RWPE2 (cell line): ENCODE measurements around the gene ASB13.

ENCODE experiments used
- ATAC-seq: fragments of 200-7000 bp; cut with Tn5 transposase; 3 replicates; pipeline ENCODE4 v1.9.1; 2021; ENCODE audit warnings: low read depth
- DNase-seq: peaks from one replicate; pipeline ENCODE4 v3.0.0-alpha.2; 2020; ENCODE audit warnings: low spot score
- H3K27ac ChIP-seq: fragments of 450-650 bp; 2 replicates; pipeline ENCODE4 v1.5.1; 2017; ENCODE audit warnings: mild to moderate bottlenecking; ENCODE audit not compliant: poor library complexity, severe bottlenecking
- H3K27me3 ChIP-seq: fragments of 250-450 bp; sonication (Bioruptor Pico); 2 replicates; pipeline ENCODE4 v1.5.1; 2021; ENCODE audit warnings: mild to moderate bottlenecking, moderate library complexity; ENCODE audit not compliant: insufficient read depth, poor library complexity, severe bottlenecking
- H3K36me3 ChIP-seq: fragments of 250-450 bp; sonication (Bioruptor Pico); 2 replicates; pipeline ENCODE4 v1.5.1; 2020; ENCODE audit warnings: low read depth, mild to moderate bottlenecking, moderate library complexity
- H3K4me1 ChIP-seq: fragments of 250-450 bp; sonication (Bioruptor Pico); 2 replicates; pipeline ENCODE4 v1.5.1; 2021; ENCODE audit warnings: mild to moderate bottlenecking, moderate library complexity; ENCODE audit not compliant: insufficient read depth, poor library complexity, severe bottlenecking
- H3K4me3 ChIP-seq: fragments of 250-450 bp; sonication (Bioruptor Pico); 2 replicates; pipeline ENCODE4 v1.5.1; 2021; ENCODE audit warnings: mild to moderate bottlenecking, moderate library complexity; ENCODE audit not compliant: severe bottlenecking
- H3K9me3 ChIP-seq: fragments of 250-450 bp; sonication (Bioruptor Pico); 2 replicates; pipeline ENCODE4 v1.5.1; 2021; ENCODE audit warnings: mild to moderate bottlenecking, moderate library complexity; ENCODE audit not compliant: severe bottlenecking
- CTCF ChIP-seq: fragments of 450-650 bp; IDR thresholded peaks from one replicate; pipeline ENCODE4 v1.5.1; 2017; ENCODE audit warnings: mild to moderate bottlenecking, moderate library complexity; ENCODE audit not compliant: poor library complexity, severe bottlenecking

The ASB13 gene

GRCh38 chr10:5688587-5688986 lies 22.2 kb upstream of the ASB13 start:
- Histone ChIP-seq H3K4me3 (no peak overlapping the region), H3K27ac (no peak overlapping the region)

GRCh38 chr10:5685764-5686240 lies 19.4 kb upstream of the ASB13 start:
- H3K27me3 ChIP-seq = no peaks in the 10 kb centered on the region
- 0 out of 2 replicates have a peak, but pooled peaks cover 3% of the 10 kb centered on the region for H3K36me3 ChIP-seq
- ATAC-seq (peak; percentile 19; the same call in 2 of the 3 replicates), DNase-seq (no peak)
- no peaks in the 10 kb centered on the region for H3K9me3 ChIP-seq
- H3K4me3 ChIP-seq = peak overlapping the region; percentile 77
- TF ChIP-seq CTCF = peak; percentile 56
- peaks cover 18% of the 10 kb centered on the region for H3K4me1 ChIP-seq
- peak overlapping the region; percentile 59 for H3K27ac ChIP-seq

More at GRCh38 chr10:5688587-5688986, 22.2 kb upstream of the ASB13 start:
- no peak for DNase-seq
- no peaks in the 10 kb centered on the region for H3K9me3 ChIP-seq
- no peak for ATAC-seq
- peaks cover 29% of the 10 kb centered on the region for H3K4me1 ChIP-seq
- H3K36me3 ChIP-seq = 0 out of 2 replicates have a peak, but pooled peaks cover 3% of the 10 kb centered on the region
- no peaks in the 10 kb centered on the region for H3K27me3 ChIP-seq
- TF ChIP-seq CTCF = no peak

GRCh38 chr10:5684971-5685763 lies 18.8 kb upstream of the ASB13 start:
- ATAC-seq (peak; percentile 61), DNase-seq (no peak)
- peaks cover 13% of the 10 kb centered on the region for H3K4me1 ChIP-seq
- peak overlapping the region; percentile 59 for H3K27ac ChIP-seq
- H3K4me3 ChIP-seq = peak overlapping the region; percentile 77
- no peaks in the 10 kb centered on the region for H3K9me3 ChIP-seq
- TF ChIP-seq CTCF = peak; percentile 80
- 0 out of 2 replicates have a peak, but pooled peaks cover 1% of the 10 kb centered on the region for H3K36me3 ChIP-seq
- no peaks in the 10 kb centered on the region for H3K27me3 ChIP-seq

GRCh38 chr10:5684318-5684970 lies 18.0 kb upstream of the ASB13 start, which contains the start of gene TASOR2:
TASOR2 (plus strand) TSS chr10:5684838; CDS start chr10:5720643, 35,805 bp downstream.
- Histone ChIP-seq H3K4me1 (peaks cover 13% of the 10 kb centered on the region), H3K27ac (peak within 1 kb of the TSS; percentile 59), H3K9me3 (no peaks in the 10 kb centered on the region), H3K4me3 (peak within 1 kb of the TSS; percentile 77), H3K27me3 (no peaks in the 10 kb centered on the region), H3K36me3 (no peaks in the 10 kb centered on the region)
- no peak for TF ChIP-seq CTCF
- peak; percentile 95 for DNase-seq
- ATAC-seq = peak; percentile 85
